Spleen (tissue), 3 donors: ENCODE data around the gene FAM120A.

Source experiments
- POLR2A ChIP-seq, 3 donors: fragments of 450-650 bp; IDR thresholded peaks; one replicate each; pipeline ENCODE4 v1.5.1; 2017; ENCODE audit warnings: antibody characterized with exemption in 3 of 3, mild to moderate bottlenecking in 1 of 3
- POLR2AphosphoS5 ChIP-seq, 3 donors: sonication (generic); formaldehyde crosslinking; IDR thresholded peaks; one replicate each; pipeline ENCODE4 v1.5.1; 2017; ENCODE audit warnings: antibody characterized with exemption in 3 of 3

DNA sequence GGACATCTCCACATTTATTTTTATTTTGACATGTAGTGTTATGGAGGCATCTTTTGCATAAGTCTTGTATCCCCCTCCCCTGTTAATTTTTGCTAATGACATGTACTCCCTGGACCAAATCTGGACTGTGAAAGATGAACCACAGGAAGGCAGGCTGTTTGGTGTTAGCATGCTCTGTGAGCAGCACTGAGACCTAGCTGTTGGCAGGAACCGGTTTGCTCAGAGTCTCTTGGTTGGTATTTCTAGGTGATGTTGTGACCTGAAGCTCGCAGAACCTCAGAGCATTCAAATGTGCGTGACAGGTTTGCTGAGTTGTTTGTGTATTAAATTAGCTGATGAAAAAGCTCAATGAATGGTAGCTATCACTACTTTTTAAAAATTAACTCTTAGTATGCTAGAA, 71.3 kb downstream of the FAM120A start:
- TF ChIP-seq POLR2AphosphoS5 (IDR thresholded peaks at IDR 0.05) (no peak), POLR2A (IDR thresholded peaks at IDR 0.05) (no peak)
